ENCODE data around the gene RAB10. TPM values are rescaled to one million over a fixed set of nuclear protein-coding genes. Genes with fewer than 3 reads are reported as not detected.

Gene RAB10
- total and polyA plus RNA-seq, 2 of the 13 experiments (the other 11 are each of a cell fraction or from before 2014, with no cell fraction given): 48.2 to 120 TPM

GRCh38 chr2:26035090-26035743 lies 1.3 kb downstream of the RAB10 start (continued):
- TF ChIP-seq ARID5B (CRISPR knock-in tag; IDR thresholded peaks at IDR 0.05) (0 out of 2 replicates have a peak, but pooled peaks have one; percentile 26), KMT2B (CRISPR knock-in tag; IDR thresholded peaks at IDR 0.05) (no peak), ZFP36L1 (CRISPR knock-in tag; IDR thresholded peaks at IDR 0.05) (0 out of 2 replicates have a peak, but pooled peaks have one; percentile 12), SATB2 (CRISPR knock-in tag; IDR thresholded peaks at IDR 0.05) (no peak), ZBTB42 (CRISPR knock-in tag; IDR thresholded peaks at IDR 0.05) (no peak), THYN1 (CRISPR knock-in tag; IDR thresholded peaks at IDR 0.05; ENCODE audit: borderline replicate concordance, low read depth) (no peak), IKZF4 (CRISPR knock-in tag; IDR thresholded peaks at IDR 0.05; ENCODE audit: borderline replicate concordance, low read depth, not compliant biosample characterization) (no peak), ZBTB20 (CRISPR knock-in tag; IDR thresholded peaks at IDR 0.05; ENCODE audit: borderline replicate concordance, low read depth) (no peak), MXD3 (CRISPR knock-in tag; IDR thresholded peaks at IDR 0.05) (no peak), TCF12 (IDR thresholded peaks at IDR 0.05) (no peak), TCF12 (CRISPR knock-in tag; IDR thresholded peaks at IDR 0.05) (no peak), HNRNPH1 (optimal IDR thresholded peaks at IDR 0.05; ENCODE audit: low read depth, low read length) (no peak), NFATC3 (CRISPR knock-in tag; IDR thresholded peaks at IDR 0.05) (no peak), POLR2G (IDR thresholded peaks at IDR 0.05; ENCODE audit: low read depth, low read length) (no peak), RAD21 (CRISPR knock-in tag; IDR thresholded peaks at IDR 0.05) (no peak)

Measured in HepG2 (cell line).